ENCODE data around the gene POM121L12. TPM values are rescaled to one million over a fixed set of nuclear protein-coding genes. Genes with fewer than 3 reads are reported as not detected.

The POM121L12 gene
- total RNA-seq, 1 experiment from 2014 or later: not detected

DNA sequence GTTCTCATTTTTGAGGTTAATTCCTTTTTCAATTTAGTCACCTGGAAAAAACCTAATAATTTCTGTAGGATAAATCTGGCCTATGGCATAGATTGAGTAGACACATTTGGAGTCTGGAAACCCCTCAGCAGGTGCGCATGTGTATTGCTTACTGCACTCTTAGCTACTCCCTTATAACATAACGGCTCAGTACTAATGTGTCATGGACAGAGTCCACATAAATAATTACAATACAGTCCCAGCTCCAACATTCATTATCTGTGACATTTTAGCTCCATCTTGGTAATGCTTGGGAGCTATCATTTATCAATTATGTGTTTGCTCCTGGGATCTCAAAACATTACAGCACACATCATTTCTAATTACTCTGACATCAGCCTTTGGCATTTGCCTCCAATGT lies 33.2 kb downstream of the POM121L12 start (continued):
- no peak for TF ChIP-seq STAT6 (CRISPR knock-in tag; conservative IDR thresholded peaks at IDR 0.05; ENCODE audit: low read depth)
- no peak for TF ChIP-seq HMGA2 (CRISPR knock-in tag; IDR thresholded peaks at IDR 0.05)
- TF ChIP-seq ATF1 (CRISPR knock-in tag; IDR thresholded peaks at IDR 0.05): no peak
- no peak for TF ChIP-seq ELF4 (CRISPR knock-in tag; IDR thresholded peaks at IDR 0.05; ENCODE audit: low read depth)
- TF ChIP-seq ATF3 (CRISPR knock-in tag; conservative IDR thresholded peaks at IDR 0.05): no peak
- no peak for TF ChIP-seq CDX4 (CRISPR knock-in tag; IDR thresholded peaks at IDR 0.05; ENCODE audit: borderline replicate concordance)
- no peak for TF ChIP-seq ZNF263 (CRISPR knock-in tag; IDR thresholded peaks at IDR 0.05; ENCODE audit: low read depth)

- ChIA-PET POLR2A (no interaction called here), CTCF (no interaction called here)
- H3K4me3 Mint-ChIP-seq: no peak overlapping the region
- TF ChIP-seq, protein P1, sequence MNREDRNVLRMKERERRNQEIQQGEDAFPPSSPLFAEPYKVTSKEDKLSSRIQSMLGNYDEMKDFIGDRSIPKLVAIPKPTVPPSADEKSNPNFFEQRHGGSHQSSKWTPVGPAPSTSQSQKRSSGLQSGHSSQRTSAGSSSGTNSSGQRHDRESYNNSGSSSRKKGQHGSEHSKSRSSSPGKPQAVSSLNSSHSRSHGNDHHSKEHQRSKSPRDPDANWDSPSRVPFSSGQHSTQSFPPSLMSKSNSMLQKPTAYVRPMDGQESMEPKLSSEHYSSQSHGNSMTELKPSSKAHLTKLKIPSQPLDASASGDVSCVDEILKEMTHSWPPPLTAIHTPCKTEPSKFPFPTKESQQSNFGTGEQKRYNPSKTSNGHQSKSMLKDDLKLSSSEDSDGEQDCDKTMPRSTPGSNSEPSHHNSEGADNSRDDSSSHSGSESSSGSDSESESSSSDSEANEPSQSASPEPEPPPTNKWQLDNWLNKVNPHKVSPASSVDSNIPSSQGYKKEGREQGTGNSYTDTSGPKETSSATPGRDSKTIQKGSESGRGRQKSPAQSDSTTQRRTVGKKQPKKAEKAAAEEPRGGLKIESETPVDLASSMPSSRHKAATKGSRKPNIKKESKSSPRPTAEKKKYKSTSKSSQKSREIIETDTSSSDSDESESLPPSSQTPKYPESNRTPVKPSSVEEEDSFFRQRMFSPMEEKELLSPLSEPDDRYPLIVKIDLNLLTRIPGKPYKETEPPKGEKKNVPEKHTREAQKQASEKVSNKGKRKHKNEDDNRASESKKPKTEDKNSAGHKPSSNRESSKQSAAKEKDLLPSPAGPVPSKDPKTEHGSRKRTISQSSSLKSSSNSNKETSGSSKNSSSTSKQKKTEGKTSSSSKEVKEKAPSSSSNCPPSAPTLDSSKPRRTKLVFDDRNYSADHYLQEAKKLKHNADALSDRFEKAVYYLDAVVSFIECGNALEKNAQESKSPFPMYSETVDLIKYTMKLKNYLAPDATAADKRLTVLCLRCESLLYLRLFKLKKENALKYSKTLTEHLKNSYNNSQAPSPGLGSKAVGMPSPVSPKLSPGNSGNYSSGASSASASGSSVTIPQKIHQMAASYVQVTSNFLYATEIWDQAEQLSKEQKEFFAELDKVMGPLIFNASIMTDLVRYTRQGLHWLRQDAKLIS (CRISPR knock-in tag; IDR thresholded peaks at IDR 0.05; ENCODE audit: borderline replicate concordance): no peak
- no peak for TF ChIP-seq KAT7 (CRISPR knock-in tag; IDR thresholded peaks at IDR 0.05; ENCODE audit: borderline replicate concordance)
- TF ChIP-seq ZNF396 (CRISPR knock-in tag; IDR thresholded peaks at IDR 0.05; ENCODE audit: borderline replicate concordance): no peak
- no peak for TF ChIP-seq ZNF232 (CRISPR knock-in tag; IDR thresholded peaks at IDR 0.05)
- TF ChIP-seq CREM (CRISPR knock-in tag; IDR thresholded peaks at IDR 0.05): no peak
- TF ChIP-seq FOXP1 (CRISPR knock-in tag; IDR thresholded peaks at IDR 0.05; ENCODE audit: borderline replicate concordance): no peak
- no peak for TF ChIP-seq PREB (CRISPR knock-in tag; IDR thresholded peaks at IDR 0.05; ENCODE audit: borderline replicate concordance)
- TF ChIP-seq TP53 (CRISPR knock-in tag; IDR thresholded peaks at IDR 0.05): no peak
- TF ChIP-seq, protein P2, sequence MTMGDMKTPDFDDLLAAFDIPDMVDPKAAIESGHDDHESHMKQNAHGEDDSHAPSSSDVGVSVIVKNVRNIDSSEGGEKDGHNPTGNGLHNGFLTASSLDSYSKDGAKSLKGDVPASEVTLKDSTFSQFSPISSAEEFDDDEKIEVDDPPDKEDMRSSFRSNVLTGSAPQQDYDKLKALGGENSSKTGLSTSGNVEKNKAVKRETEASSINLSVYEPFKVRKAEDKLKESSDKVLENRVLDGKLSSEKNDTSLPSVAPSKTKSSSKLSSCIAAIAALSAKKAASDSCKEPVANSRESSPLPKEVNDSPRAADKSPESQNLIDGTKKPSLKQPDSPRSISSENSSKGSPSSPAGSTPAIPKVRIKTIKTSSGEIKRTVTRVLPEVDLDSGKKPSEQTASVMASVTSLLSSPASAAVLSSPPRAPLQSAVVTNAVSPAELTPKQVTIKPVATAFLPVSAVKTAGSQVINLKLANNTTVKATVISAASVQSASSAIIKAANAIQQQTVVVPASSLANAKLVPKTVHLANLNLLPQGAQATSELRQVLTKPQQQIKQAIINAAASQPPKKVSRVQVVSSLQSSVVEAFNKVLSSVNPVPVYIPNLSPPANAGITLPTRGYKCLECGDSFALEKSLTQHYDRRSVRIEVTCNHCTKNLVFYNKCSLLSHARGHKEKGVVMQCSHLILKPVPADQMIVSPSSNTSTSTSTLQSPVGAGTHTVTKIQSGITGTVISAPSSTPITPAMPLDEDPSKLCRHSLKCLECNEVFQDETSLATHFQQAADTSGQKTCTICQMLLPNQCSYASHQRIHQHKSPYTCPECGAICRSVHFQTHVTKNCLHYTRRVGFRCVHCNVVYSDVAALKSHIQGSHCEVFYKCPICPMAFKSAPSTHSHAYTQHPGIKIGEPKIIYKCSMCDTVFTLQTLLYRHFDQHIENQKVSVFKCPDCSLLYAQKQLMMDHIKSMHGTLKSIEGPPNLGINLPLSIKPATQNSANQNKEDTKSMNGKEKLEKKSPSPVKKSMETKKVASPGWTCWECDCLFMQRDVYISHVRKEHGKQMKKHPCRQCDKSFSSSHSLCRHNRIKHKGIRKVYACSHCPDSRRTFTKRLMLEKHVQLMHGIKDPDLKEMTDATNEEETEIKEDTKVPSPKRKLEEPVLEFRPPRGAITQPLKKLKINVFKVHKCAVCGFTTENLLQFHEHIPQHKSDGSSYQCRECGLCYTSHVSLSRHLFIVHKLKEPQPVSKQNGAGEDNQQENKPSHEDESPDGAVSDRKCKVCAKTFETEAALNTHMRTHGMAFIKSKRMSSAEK (CRISPR knock-in tag; IDR thresholded peaks at IDR 0.05; ENCODE audit: borderline replicate concordance): no peak
- TF ChIP-seq PRRX2 (CRISPR knock-in tag; IDR thresholded peaks at IDR 0.05): no peak
- TF ChIP-seq, protein P3, sequence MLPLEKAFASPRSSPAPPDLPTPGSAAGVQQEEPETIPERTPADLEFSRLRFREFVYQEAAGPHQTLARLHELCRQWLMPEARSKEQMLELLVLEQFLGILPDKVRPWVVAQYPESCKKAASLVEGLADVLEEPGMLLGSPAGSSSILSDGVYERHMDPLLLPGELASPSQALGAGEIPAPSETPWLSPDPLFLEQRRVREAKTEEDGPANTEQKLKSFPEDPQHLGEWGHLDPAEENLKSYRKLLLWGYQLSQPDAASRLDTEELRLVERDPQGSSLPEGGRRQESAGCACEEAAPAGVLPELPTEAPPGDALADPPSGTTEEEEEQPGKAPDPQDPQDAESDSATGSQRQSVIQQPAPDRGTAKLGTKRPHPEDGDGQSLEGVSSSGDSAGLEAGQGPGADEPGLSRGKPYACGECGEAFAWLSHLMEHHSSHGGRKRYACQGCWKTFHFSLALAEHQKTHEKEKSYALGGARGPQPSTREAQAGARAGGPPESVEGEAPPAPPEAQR (CRISPR knock-in tag; IDR thresholded peaks at IDR 0.05): no peak
- TF ChIP-seq JUN (CRISPR knock-in tag; IDR thresholded peaks at IDR 0.05): no peak
- no peak for TF ChIP-seq FOXJ3 (CRISPR knock-in tag; IDR thresholded peaks at IDR 0.05; ENCODE audit: borderline replicate concordance)
- no peak for TF ChIP-seq FOXK1 (CRISPR knock-in tag; IDR thresholded peaks at IDR 0.05)
- no peak for TF ChIP-seq OVOL2 (CRISPR knock-in tag; IDR thresholded peaks at IDR 0.05; ENCODE audit: borderline replicate concordance)
These were observed 35.5 kb downstream of the POM121L12 start for GRCh38 chr7:53070883-53071282.

More at GRCh38 chr7:53070883-53071282, 35.5 kb downstream of the POM121L12 start:
- no peaks in the 10 kb centered on the region for H3K27me3 Mint-ChIP-seq (ENCODE audit: low read depth)
- no peak overlapping the region for H3K27ac Mint-ChIP-seq
- H3K36me3 Mint-ChIP-seq: no peaks in the 10 kb centered on the region
- DNase-seq (ENCODE audit: low spot score): no peak
- H3K9me3 Mint-ChIP-seq: peaks cover 3% of the 10 kb centered on the region
- no peaks in the 10 kb centered on the region; the same call in 1 of the 2 replicates for H3K4me1 Mint-ChIP-seq
- ATAC-seq: no peak
